MG63 (cell line): Measurements from ENCODE around the gene PPP2R5A. TPM values are rescaled to one million over a fixed set of nuclear protein-coding genes. Genes with fewer than 3 reads are reported as not detected.

Experiments used
- DNase-seq: peaks from one replicate; pipeline ENCODE4 v3.0.0-alpha.2; 2020
- H3K27me3 ChIP-seq: fragments of 250-450 bp; sonication (Bioruptor Pico); 2 replicates; pipeline ENCODE4 v1.5.1; 2020; ENCODE audit warnings: mild to moderate bottlenecking, moderate library complexity
- H3K36me3 ChIP-seq: fragments of 250-450 bp; sonication (Bioruptor Pico); 2 replicates; pipeline ENCODE4 v1.5.1; 2020; ENCODE audit warnings: mild to moderate bottlenecking, moderate library complexity
- H3K4me3 ChIP-seq: fragments of 250-450 bp; sonication (Bioruptor Pico); 2 replicates; pipeline ENCODE4 v1.5.1; 2020; ENCODE audit warnings: mild to moderate bottlenecking, moderate library complexity
- H3K9me3 ChIP-seq: fragments of 250-450 bp; sonication (Bioruptor Pico); 2 replicates; pipeline ENCODE4 v1.5.1; 2020; ENCODE audit warnings: mild to moderate bottlenecking, moderate library complexity
- total RNA-seq: library from RNA; depleted of rRNA; stranded (reverse); fragments of >200 nt; shearing (Covaris generic); gene quantifications from 2 replicates; pipeline ENCODE4 v1.2.3, GENCODE V29; 2014; ENCODE audit warnings: low replicate concordance; rRNA removed

The PPP2R5A gene
- total RNA-seq, 1 experiment from 2014 or later: 23.6 TPM

DNA sequence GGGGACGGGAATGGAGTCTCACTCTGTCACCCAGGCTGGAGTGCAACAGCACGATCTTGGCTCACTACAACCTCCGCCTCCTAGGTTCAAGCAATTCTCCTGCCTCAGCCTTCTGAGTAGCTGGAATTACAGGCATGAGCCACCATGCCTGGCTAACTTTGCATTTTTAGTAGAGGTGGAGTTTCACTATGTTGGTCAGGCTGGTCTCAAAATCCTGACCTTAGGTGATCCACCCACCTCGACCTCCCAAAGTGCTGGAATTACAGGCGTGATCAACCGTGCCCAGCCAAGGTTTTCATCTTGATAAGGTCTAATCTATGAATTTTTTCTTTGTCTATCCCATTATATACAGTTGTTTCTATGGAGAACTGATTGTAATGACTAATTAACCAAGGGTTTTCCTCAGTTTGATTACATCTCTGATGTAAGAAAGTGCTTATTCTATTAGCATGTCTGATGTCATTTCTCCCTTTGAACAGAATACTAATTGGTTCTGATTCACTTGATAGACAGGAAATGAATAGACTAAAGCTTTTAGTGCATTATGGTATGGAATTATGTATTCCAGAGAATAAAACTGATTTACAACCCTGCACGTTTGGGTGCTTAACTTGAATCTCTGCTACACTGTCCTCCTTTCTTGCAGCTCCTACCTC, 117.6 kb downstream of the PPP2R5A start:
- H3K27me3 ChIP-seq: no peaks in the 10 kb centered on the region
- H3K9me3 ChIP-seq: peaks cover 20% of the 10 kb centered on the region
- H3K4me3 ChIP-seq: no peak overlapping the region
- no peak for DNase-seq
- H3K36me3 ChIP-seq: peaks cover 23% of the 10 kb centered on the region

- Histone ChIP-seq H3K27me3 (no peaks in the 10 kb centered on the region), H3K4me3 (no peak overlapping the region), H3K9me3 (no peaks in the 10 kb centered on the region), H3K36me3 (peaks cover 34% of the 10 kb centered on the region)
- no peak for DNase-seq
Measured at GRCh38 chr1:212410231-212410820, 125.1 kb downstream of the PPP2R5A start.

Other genes starting within 250 kb of the PPP2R5A start
- 25.0 and 44.7 TPM in 2 replicates for gene INTS7, start 249.9 kb upstream of the PPP2R5A start, total RNA-seq
- 35.1 and 36.7 TPM in 2 replicates for gene DTL, start 249.7 kb upstream of the PPP2R5A start, total RNA-seq
- 4.8 and 12.6 TPM in 2 replicates for gene PACC1, start 129.5 kb downstream of the PPP2R5A start, total RNA-seq
- gene NENF, start 147.5 kb downstream of the PPP2R5A start, total RNA-seq: 143 and 147 TPM in 2 replicates